GM21825 (cell line): Measurements from ENCODE around the gene UEVLD.
A peak's percentile ranks its signal among the peaks of the same experiment; 100 is the strongest.

Experiments
- ATAC-seq: cut with Tn5 transposase; IDR thresholded peaks from one replicate; pipeline ENCODE4 v1.9.1; 2021; ENCODE audit warnings: mild to moderate bottlenecking, moderate library complexity; ENCODE audit not compliant: unreplicated experiment

UEVLD gene

DNA sequence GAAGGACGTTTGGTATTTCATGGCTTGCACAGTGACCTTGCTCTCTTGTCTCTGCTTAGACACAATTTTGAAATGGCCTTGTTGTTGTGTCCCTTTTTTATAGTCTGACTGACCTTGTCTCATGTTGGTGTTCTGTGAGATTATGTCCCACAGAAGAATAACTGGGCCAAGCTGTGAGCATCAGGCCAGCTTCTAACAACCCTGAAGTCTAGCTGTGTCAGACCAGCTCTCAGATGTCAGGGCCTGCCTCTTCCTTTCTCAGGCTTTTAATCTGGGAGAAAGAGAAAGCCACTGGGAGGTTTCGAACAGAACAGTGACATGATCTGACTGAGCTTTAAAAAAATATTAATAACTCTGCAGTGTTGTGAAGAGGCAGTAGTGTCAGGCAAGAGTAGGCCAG is 2.0 kb upstream of the UEVLD start:
- no peak for ATAC-seq

GRCh38 chr11:18581825-18582224 is 6.7 kb downstream of the UEVLD start:
- ATAC-seq = no peak

- no peak for ATAC-seq
Observed at GRCh38 chr11:18580113-18580766, 8.3 kb downstream of the UEVLD start.

GRCh38 chr11:18578975-18579598 is 9.4 kb downstream of the UEVLD start:
- no peak for ATAC-seq

DNA sequence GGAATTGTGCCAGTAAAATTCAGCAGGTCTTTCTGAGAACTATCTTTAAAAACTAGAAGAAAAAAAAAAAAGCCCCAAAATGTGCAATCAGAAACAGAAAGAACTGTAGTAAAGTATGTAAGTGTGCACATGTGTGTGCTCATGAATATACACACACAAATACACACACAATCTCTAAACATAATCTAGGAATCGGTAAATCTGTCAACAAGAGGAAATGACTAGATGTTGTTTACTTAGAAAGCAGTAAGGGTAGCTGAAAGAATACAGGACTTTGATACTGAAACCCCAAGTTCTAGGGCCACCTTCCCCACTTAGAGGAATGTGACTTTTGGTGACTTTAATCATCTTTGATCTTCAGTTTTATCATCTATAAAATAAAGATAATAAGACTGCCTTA is 13.2 kb downstream of the UEVLD start:
- no peak for ATAC-seq

DNA sequence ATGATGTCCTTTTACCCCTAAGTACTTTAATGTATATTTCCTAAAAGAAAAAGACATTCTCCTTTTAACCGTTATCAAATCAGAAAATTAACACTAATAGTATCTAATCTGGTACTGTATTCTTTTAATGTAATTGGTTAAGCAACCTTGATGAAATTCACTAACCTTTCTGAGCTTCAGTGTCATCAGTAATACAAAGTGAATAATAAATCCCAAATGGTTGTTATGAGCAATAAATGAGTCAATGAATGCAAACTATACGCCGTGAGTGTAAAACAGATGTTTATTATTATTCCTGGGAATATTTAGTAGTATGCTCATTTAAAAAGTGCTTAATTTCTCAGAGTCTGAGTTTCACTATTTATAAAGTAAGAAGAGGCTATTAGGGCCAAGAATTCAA is 21.5 kb downstream of the UEVLD start:
- no peak for ATAC-seq

DNA sequence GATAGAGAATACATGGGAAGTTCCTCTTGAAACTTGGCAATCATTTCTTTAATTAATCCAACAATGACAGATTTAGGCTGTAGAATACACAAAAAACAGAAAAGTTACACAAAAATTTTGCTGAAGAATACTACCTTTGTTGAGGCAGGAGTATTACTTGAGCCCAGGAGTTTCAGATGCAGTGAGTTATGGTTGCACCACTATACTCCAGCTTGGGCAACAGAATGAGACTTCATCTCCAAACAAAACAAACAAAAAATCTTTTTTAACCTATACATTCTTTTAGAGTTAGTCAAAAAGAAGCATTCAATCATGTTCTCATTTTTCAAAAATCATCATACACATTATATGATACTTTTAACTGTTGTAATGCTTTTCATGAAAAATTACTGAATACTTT is 22.1 kb downstream of the UEVLD start:
- no peak for ATAC-seq

- ATAC-seq = no peak
Observed at GRCh38 chr11:18564149-18564548, 24.4 kb downstream of the UEVLD start.

DNA sequence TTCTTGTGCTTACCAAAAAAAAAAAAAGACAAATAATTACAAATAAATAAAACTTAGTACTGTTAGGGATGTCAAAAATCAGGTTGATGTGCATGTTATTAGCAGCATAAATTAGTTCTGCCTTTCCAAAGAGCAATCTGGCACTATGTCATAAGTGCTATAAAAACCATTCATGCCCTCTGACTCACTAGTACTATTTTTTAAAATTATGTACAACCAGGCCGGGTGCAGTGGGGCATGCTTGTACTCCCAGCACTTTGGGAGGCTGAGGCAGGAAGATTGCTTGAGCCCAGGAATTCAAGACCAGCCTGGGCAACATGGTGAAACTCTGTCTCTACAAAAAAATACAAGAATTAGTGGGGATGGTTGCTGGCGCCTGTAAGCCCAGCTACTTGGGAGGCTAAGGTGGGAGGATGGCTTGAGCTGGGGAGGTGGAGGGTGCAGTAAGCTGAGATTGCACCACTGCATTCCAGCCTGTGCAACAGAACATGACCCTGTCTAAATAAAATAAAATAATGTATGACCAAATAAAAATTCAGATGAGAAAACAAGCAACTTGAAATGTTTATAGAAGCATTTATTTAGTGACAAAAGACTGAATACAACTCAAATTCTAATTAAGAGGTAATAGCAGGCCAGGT is 25.3 kb downstream of the UEVLD start:
- ATAC-seq = no peak

DNA sequence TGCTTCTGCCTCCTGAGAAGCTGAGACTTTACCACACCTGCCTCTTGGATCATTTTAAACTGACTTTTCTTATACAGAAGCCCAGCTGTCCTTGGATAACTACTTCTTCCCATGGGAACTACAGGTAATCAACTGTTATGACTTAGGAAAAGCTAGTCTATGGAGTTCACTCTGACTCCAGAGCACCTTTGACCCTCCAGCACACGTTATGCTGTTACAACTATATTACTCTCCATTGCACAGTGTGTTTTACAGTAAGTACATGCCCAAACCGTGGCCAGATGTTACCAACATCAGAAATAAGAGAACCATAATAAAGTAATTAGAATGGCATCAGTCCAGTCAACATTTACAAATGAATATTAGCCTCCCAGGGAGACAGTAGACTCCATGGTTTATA is 40.5 kb downstream of the UEVLD start:
- no peak for ATAC-seq

GRCh38 chr11:18540207-18541009 is 48.1 kb downstream of the UEVLD start:
- peak; percentile 55 for ATAC-seq

DNA sequence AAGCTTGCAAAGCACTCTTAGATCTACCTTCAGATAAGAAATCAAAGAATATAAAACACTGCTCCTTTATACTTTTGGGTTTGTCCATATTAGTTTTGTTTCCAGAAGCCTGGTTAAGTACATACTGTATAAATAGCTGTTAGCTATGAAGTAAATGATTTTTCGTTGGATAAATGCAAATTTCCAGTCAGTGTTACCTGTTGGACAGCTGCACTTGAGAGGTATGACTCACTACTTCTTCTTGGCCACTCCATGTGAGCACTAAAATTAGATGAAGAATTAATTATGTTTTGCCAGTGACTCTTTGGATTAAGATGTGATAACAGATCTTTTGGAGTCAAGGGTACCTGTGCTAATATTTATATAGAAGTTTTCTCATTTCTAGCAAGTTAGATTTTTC is 52.3 kb downstream of the UEVLD start:
- ATAC-seq = no peak

DNA sequence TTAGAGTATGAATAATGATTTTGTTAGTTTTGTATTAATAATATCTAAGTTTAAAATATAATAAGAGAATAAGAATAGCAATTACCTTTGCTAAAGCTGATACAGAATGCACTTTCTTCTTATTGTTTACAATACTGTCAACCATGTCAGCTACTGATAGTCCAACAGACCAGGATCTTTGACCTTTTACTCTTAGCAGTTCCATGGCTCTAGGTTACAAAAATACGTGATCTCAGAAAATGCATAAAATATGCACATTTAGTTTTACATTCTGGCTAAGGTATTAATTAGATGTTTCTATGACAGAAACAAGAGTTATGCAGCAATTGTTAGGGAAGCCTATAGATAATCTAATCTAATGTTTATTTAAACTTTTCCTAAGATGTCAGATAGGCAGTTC is 54.3 kb downstream of the UEVLD start:
- ATAC-seq = no peak

- no peak for ATAC-seq
Observed at GRCh38 chr11:18533365-18533764, 55.2 kb downstream of the UEVLD start.

GRCh38 chr11:18527512-18527911 is 61.0 kb downstream of the UEVLD start:
- ATAC-seq = no peak

DNA sequence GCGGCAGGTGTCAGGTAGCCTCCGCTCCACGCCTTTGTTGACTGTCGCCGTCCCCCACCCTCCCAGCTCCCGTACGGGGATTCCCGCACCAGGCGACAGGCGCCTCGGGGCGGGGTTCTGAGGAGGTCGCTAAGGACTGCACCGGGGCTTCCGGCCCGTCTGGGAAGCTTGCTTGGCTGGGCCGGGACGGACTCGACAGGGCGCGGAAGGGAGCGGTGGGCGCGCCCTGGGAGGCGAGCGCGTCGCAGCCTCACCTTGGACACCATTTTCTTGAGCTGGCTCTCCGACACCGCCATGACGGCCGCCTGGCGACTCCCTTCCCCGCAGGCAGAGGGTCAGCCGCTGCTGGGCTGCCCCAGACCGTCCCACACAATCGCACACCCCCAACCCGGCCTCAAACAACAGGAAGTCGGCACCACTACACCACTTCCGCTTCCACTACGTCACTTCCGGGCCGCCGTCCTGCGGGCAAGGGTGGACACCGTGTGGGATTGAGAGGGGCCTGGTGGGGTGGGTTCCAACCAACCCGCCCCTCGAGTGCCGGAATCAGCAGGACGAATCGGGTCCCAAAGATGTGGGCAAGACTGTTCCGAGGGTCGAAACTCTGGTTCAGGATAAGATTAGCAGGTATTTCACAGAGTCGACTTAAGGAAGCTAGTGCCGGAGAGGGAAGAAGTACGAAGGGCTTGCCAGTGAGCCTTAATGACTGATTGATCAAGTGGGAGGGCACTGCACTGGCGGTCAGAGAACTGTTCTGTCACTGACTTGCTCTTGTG is 61.8 kb downstream of the UEVLD start, which contains the start of gene TSG101:
TSG101 (minus strand) TSS at position 422 of the 776 bp plus-strand sequence; CDS start at position 296, 126 bp downstream.
- ATAC-seq = peak; percentile 95

- no peak for ATAC-seq
Observed at GRCh38 chr11:18526130-18526520, 62.4 kb downstream of the UEVLD start.

- ATAC-seq = no peak
Observed at GRCh38 chr11:18524248-18524647, 64.3 kb downstream of the UEVLD start.

DNA sequence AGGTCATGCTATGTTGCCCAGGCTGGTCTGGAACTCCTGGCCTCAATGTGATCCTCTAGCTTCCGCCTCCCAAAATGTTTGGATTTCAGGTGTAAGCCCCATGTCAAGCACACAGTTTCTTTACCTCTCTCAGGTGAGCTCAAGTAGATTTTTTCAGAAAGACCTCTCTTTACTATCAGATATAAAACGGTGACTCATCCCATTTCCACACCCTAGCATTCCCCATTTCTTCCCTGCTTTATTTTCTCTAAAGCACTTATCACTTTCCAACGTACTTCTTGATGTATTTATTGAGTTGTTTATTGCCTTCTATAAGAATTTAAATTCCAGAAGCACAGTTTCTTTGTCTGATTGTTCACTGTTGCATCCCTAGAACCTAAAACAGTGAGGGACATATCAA is 65.5 kb downstream of the UEVLD start:
- no peak for ATAC-seq

DNA sequence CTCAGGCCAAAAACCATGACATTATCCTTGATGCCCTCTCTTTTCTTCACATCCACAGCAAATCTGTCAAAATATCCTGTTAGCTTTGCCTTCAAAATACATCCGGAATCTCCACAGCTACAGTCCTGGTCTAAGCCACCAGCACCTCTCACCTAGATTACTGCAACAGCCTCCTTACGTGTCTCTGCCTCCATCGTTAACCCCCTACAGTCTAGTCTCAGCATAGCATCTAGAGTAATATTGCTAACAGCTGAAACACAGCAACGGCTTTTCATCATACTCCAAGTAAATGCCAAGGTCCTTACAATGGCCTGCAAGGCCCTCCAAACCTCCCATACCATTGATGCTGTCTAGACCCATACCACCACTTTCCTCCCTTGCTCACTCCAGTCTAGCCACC is 66.1 kb downstream of the UEVLD start:
- no peak for ATAC-seq

- ATAC-seq = no peak
Observed at GRCh38 chr11:18521122-18521521, 67.4 kb downstream of the UEVLD start.
